ENCODE results near the gene LRMDA.

Gene LRMDA

GRCh38 chr10:76210211-76210610 lies 778.8 kb downstream of the LRMDA start:
- TF ChIP-seq EGR1 (IDR thresholded peaks at IDR 0.05): no peak
- TF ChIP-seq FOXM1 (IDR thresholded peaks at IDR 0.05; ENCODE audit: borderline replicate concordance, low read depth): no peak
- TF ChIP-seq EP300 (IDR thresholded peaks at IDR 0.05; ENCODE audit: borderline replicate concordance): no peak
- TF ChIP-seq REST (IDR thresholded peaks at IDR 0.05; ENCODE audit: low read depth): no peak
- no peak for TF ChIP-seq TAF1 (IDR thresholded peaks at IDR 0.05; ENCODE audit: low read depth)
- TF ChIP-seq CREB1 (IDR thresholded peaks at IDR 0.05; ENCODE audit: low read depth): no peak
- no peak for TF ChIP-seq RAD21 (IDR thresholded peaks at IDR 0.05; ENCODE audit: low read depth)
- TF ChIP-seq MAX (IDR thresholded peaks at IDR 0.05): no peak
- TF ChIP-seq CEBPB (IDR thresholded peaks at IDR 0.05): no peak
- no peak for TF ChIP-seq YY1 (IDR thresholded peaks at IDR 0.05; ENCODE audit: low read depth)
- TF ChIP-seq TCF12 (IDR thresholded peaks at IDR 0.05; ENCODE audit: low read depth): no peak
- no peak for TF ChIP-seq ZBTB7A (IDR thresholded peaks at IDR 0.05; ENCODE audit: low read depth)
- no peak for TF ChIP-seq NFIC (IDR thresholded peaks at IDR 0.05)
- no peak for TF ChIP-seq USF1 (IDR thresholded peaks at IDR 0.05)
- no peak for TF ChIP-seq TEAD4 (IDR thresholded peaks at IDR 0.05)

GRCh38 chr10:76211691-76212090 lies 780.3 kb downstream of the LRMDA start:
- TF ChIP-seq CEBPB (IDR thresholded peaks at IDR 0.05) (no peak), MAX (IDR thresholded peaks at IDR 0.05) (no peak), TCF12 (IDR thresholded peaks at IDR 0.05; ENCODE audit: low read depth) (no peak), EP300 (IDR thresholded peaks at IDR 0.05; ENCODE audit: borderline replicate concordance) (no peak), TAF1 (IDR thresholded peaks at IDR 0.05; ENCODE audit: low read depth) (no peak), USF1 (IDR thresholded peaks at IDR 0.05) (no peak), NFIC (IDR thresholded peaks at IDR 0.05) (no peak), YY1 (IDR thresholded peaks at IDR 0.05; ENCODE audit: low read depth) (no peak), RAD21 (IDR thresholded peaks at IDR 0.05; ENCODE audit: low read depth) (no peak), EGR1 (IDR thresholded peaks at IDR 0.05) (no peak), TEAD4 (IDR thresholded peaks at IDR 0.05) (no peak), ZBTB7A (IDR thresholded peaks at IDR 0.05; ENCODE audit: low read depth) (no peak), FOXM1 (IDR thresholded peaks at IDR 0.05; ENCODE audit: borderline replicate concordance, low read depth) (no peak)

GRCh38 chr10:76213876-76214275 lies 782.5 kb downstream of the LRMDA start:
- TF ChIP-seq CREB1 (IDR thresholded peaks at IDR 0.05; ENCODE audit: low read depth) (no peak), ZBTB7A (IDR thresholded peaks at IDR 0.05; ENCODE audit: low read depth) (no peak), FOXM1 (IDR thresholded peaks at IDR 0.05; ENCODE audit: borderline replicate concordance, low read depth) (no peak), EP300 (IDR thresholded peaks at IDR 0.05; ENCODE audit: borderline replicate concordance) (no peak)

- TF ChIP-seq TAF1 (IDR thresholded peaks at IDR 0.05; ENCODE audit: low read depth) (no peak), RAD21 (IDR thresholded peaks at IDR 0.05; ENCODE audit: low read depth) (no peak), ZBTB7A (IDR thresholded peaks at IDR 0.05; ENCODE audit: low read depth) (no peak), TCF12 (IDR thresholded peaks at IDR 0.05; ENCODE audit: low read depth) (no peak), REST (IDR thresholded peaks at IDR 0.05; ENCODE audit: low read depth) (no peak), FOXM1 (IDR thresholded peaks at IDR 0.05; ENCODE audit: borderline replicate concordance, low read depth) (no peak), YY1 (IDR thresholded peaks at IDR 0.05; ENCODE audit: low read depth) (no peak), EP300 (IDR thresholded peaks at IDR 0.05; ENCODE audit: borderline replicate concordance) (no peak), CREB1 (IDR thresholded peaks at IDR 0.05; ENCODE audit: low read depth) (no peak), TEAD4 (IDR thresholded peaks at IDR 0.05) (no peak), EGR1 (IDR thresholded peaks at IDR 0.05) (no peak), MAX (IDR thresholded peaks at IDR 0.05) (no peak), CEBPB (IDR thresholded peaks at IDR 0.05) (no peak), NFIC (IDR thresholded peaks at IDR 0.05) (no peak), USF1 (IDR thresholded peaks at IDR 0.05) (no peak)
Observed at GRCh38 chr10:76218035-76218434, 786.6 kb downstream of the LRMDA start.

GRCh38 chr10:76229341-76229740 lies 797.9 kb downstream of the LRMDA start:
- TF ChIP-seq USF1 (IDR thresholded peaks at IDR 0.05) (no peak), MAX (IDR thresholded peaks at IDR 0.05) (no peak), ZBTB7A (IDR thresholded peaks at IDR 0.05; ENCODE audit: low read depth) (no peak), EP300 (IDR thresholded peaks at IDR 0.05; ENCODE audit: borderline replicate concordance) (no peak), YY1 (IDR thresholded peaks at IDR 0.05; ENCODE audit: low read depth) (no peak), CEBPB (IDR thresholded peaks at IDR 0.05) (no peak)

All from Ishikawa (cell line).